Testis (tissue), 2 donors: Measurements from ENCODE around the gene EXOC6.

ENCODE experiments used
- POLR2A ChIP-seq: fragments of 450-650 bp; IDR thresholded peaks from one replicate; pipeline ENCODE4 v1.6.1; 2017; ENCODE audit warnings: antibody characterized with exemption, mild to moderate bottlenecking, moderate library complexity
- TF ChIP-seq, protein P1 (sequence below), 3 experiments: fragments of 450-650 bp in 2 of 3; fragments of 200-600 bp in 1 of 3; sonication (generic) in 1 of 3; IDR thresholded peaks; one replicate each; pipeline ENCODE4 v1.5.1; 2016 to 2019; ENCODE audit warnings: antibody characterized with exemption in 3 of 3, mild to moderate bottlenecking in 2 of 3, moderate library complexity in 1 of 3

DNA sequence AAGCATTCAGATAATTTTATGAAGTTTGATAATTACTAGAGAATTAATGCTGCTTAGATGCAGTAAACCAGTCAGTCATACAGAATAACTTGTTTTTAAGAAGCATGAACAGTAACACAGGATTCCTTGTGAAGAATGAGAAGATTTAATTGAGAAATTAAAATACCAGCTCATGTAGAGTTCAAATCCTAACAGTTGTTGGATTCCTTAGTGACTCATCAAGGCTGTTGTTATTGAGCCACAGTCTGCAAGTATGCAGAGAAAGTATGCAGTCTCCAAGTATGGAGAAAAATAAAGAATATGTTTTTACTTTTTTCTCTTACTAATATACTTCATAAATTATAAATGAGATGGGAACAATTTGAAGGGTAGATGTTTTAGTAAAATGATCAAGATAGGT lies 182.1 kb downstream of the EXOC6 start:
- TF ChIP-seq, protein P1, sequence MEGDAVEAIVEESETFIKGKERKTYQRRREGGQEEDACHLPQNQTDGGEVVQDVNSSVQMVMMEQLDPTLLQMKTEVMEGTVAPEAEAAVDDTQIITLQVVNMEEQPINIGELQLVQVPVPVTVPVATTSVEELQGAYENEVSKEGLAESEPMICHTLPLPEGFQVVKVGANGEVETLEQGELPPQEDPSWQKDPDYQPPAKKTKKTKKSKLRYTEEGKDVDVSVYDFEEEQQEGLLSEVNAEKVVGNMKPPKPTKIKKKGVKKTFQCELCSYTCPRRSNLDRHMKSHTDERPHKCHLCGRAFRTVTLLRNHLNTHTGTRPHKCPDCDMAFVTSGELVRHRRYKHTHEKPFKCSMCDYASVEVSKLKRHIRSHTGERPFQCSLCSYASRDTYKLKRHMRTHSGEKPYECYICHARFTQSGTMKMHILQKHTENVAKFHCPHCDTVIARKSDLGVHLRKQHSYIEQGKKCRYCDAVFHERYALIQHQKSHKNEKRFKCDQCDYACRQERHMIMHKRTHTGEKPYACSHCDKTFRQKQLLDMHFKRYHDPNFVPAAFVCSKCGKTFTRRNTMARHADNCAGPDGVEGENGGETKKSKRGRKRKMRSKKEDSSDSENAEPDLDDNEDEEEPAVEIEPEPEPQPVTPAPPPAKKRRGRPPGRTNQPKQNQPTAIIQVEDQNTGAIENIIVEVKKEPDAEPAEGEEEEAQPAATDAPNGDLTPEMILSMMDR (IDR thresholded peaks at IDR 0.05) = no peak
- TF ChIP-seq POLR2A = no peak
